Dedifferentiated amniotic fluid mesenchymal stem cell (primary cell): ENCODE data around the gene ANKRD13D.
A peak's percentile ranks its signal among the peaks of the same experiment; 100 is the strongest.

Source experiments
- DNase-seq: peaks from one replicate; pipeline ENCODE4 v3.0.0-alpha.2; 2016; ENCODE audit errors: extremely low spot score

The ANKRD13D gene

GRCh38 chr11:67289226-67289650 lies at the start of gene ANKRD13D:
Gene ANKRD13D (plus strand): TSS chr11:67289303. CDS start chr11:67289461, 158 bp downstream.
- DNase-seq, result no peak

GRCh38 chr11:67239783-67240575 lies 49.1 kb upstream of the ANKRD13D start:
- DNase-seq, result peak; percentile 99

GRCh38 chr11:67240576-67241389 lies 48.3 kb upstream of the ANKRD13D start:
- DNase-seq, result peak; percentile 84

- no peak for DNase-seq
Measured at GRCh38 chr11:67242548-67242947, 46.6 kb upstream of the ANKRD13D start.

GRCh38 chr11:67243051-67243450 lies 46.1 kb upstream of the ANKRD13D start:
- no peak for DNase-seq

- no peak for DNase-seq
Measured at GRCh38 chr11:67245046-67245445, 44.1 kb upstream of the ANKRD13D start.

GRCh38 chr11:67247946-67248550 lies 41.1 kb upstream of the ANKRD13D start:
- DNase-seq, result no peak

- no peak for DNase-seq
Measured at GRCh38 chr11:67248653-67249052, 40.5 kb upstream of the ANKRD13D start.

- no peak for DNase-seq
Measured at GRCh38 chr11:67250059-67251043, 38.8 kb upstream of the ANKRD13D start.

GRCh38 chr11:67251841-67252240 lies 37.3 kb upstream of the ANKRD13D start:
- DNase-seq, result no peak

GRCh38 chr11:67252831-67253239 lies 36.3 kb upstream of the ANKRD13D start:
- DNase-seq, result no peak

GRCh38 chr11:67253872-67254624 lies 35.1 kb upstream of the ANKRD13D start:
- DNase-seq, result peak; percentile 41

GRCh38 chr11:67254798-67255197 lies 34.3 kb upstream of the ANKRD13D start:
- DNase-seq, result no peak

GRCh38 chr11:67255353-67255752 lies 33.8 kb upstream of the ANKRD13D start:
- DNase-seq, result no peak

GRCh38 chr11:67255864-67256263 lies 33.2 kb upstream of the ANKRD13D start:
- no peak for DNase-seq

GRCh38 chr11:67256477-67257135 lies 32.5 kb upstream of the ANKRD13D start:
- no peak for DNase-seq

- no peak for DNase-seq
Measured at GRCh38 chr11:67260406-67260805, 28.7 kb upstream of the ANKRD13D start.

GRCh38 chr11:67260885-67261639 lies 28.0 kb upstream of the ANKRD13D start:
- DNase-seq, result peak; percentile 38

- no peak for DNase-seq
Measured at GRCh38 chr11:67261640-67261945, 27.5 kb upstream of the ANKRD13D start.
